ENCODE data around the gene TEX35. TPM values are rescaled to one million over a fixed set of nuclear protein-coding genes. Genes with fewer than 3 reads are reported as not detected.

The TEX35 gene
- total RNA-seq, 1 experiment from 2014 or later: not detected

DNA sequence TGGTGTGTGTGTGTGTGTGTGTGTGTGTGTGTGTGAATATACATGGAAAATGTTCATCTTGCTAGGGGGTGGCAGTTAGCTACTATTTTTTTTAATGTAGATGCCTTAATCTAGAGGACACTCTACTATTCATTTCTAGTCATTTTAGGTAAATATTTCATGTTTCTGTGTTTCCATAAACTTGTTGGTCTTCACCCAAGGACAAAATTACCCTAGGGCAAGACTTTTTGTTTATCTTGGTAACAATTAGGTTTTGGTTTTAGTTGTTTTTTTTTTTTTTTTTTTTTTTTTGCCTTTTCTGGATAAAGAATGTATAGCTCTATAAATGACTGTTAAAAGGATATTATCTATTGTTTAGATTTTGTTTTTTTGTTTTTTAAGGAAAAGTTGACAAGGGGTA is 48.3 kb upstream of the TEX35 start:
- DNase-seq (no peak), ATAC-seq (no peak)
- Histone ChIP-seq H4K20me1 (ENCODE audit: low read length) (no peaks in the 10 kb centered on the region), H3K9me3 (ENCODE audit: low read length) (no peaks in the 10 kb centered on the region), H3K4me3 (ENCODE audit: low read length) (no peak overlapping the region), H3K36me3 (ENCODE audit: low read depth, low read length) (no peaks in the 10 kb centered on the region; the same call in 1 of the 2 replicates), H3K27ac (ENCODE audit: low read length) (no peak overlapping the region), H3K9ac (ENCODE audit: low read length) (no peak overlapping the region), H3K27me3 (ENCODE audit: low read length) (no peaks in the 10 kb centered on the region), H3K4me1 (ENCODE audit: insufficient read depth, low read length) (peaks cover 4% of the 10 kb centered on the region), H3F3A (ENCODE audit: low read length, unreplicated experiment) (no peaks in the 10 kb centered on the region), H3K4me2 (ENCODE audit: low read length) (no peak overlapping the region), H3K9me2 (replicated peaks; ENCODE audit: low read length) (no peaks in the 10 kb centered on the region), H3K79me2 (ENCODE audit: low read length) (no peaks in the 10 kb centered on the region), H2AFZ (ENCODE audit: low read length) (no peak overlapping the region)
- TF ChIP-seq EZH2phosphoT487 (IDR thresholded peaks at IDR 0.05; ENCODE audit: borderline replicate concordance, low read length): no peak
- no TSS peak for BruUV-seq (replicated peaks)
- ChIA-PET POLR2A (ENCODE audit: unreplicated experiment) (no interaction called here), CTCF (interaction anchor here (0.6 kb wide), 1 partner anchor 296 kb away, joined by 3 read pairs; no protein-coding TSS in a partner anchor)
- intact Hi-C loops (cut with micrococcal nuclease): loop anchor here (5.0 kb wide), 1 partner anchor 47 kb away; no protein-coding TSS in a partner anchor

- H3K79me2 ChIP-seq (ENCODE audit: low read length): no peaks in the 10 kb centered on the region
- H2AFZ ChIP-seq (ENCODE audit: low read length): no peak overlapping the region
- no peaks in the 10 kb centered on the region for H4K20me1 ChIP-seq (ENCODE audit: low read length)
- no peak overlapping the region for H3K27ac ChIP-seq (ENCODE audit: low read length)
- no peak overlapping the region for H3K9ac ChIP-seq (ENCODE audit: low read length)
- H3K4me1 ChIP-seq (ENCODE audit: insufficient read depth, low read length): peaks cover 4% of the 10 kb centered on the region
- TF ChIP-seq, protein P1, sequence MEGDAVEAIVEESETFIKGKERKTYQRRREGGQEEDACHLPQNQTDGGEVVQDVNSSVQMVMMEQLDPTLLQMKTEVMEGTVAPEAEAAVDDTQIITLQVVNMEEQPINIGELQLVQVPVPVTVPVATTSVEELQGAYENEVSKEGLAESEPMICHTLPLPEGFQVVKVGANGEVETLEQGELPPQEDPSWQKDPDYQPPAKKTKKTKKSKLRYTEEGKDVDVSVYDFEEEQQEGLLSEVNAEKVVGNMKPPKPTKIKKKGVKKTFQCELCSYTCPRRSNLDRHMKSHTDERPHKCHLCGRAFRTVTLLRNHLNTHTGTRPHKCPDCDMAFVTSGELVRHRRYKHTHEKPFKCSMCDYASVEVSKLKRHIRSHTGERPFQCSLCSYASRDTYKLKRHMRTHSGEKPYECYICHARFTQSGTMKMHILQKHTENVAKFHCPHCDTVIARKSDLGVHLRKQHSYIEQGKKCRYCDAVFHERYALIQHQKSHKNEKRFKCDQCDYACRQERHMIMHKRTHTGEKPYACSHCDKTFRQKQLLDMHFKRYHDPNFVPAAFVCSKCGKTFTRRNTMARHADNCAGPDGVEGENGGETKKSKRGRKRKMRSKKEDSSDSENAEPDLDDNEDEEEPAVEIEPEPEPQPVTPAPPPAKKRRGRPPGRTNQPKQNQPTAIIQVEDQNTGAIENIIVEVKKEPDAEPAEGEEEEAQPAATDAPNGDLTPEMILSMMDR (conservative IDR thresholded peaks at IDR 0.05; ENCODE audit: low read depth, low read length): no peak
- no peak for TF ChIP-seq EZH2 (IDR thresholded peaks at IDR 0.05; ENCODE audit: low read length, unreplicated experiment)
- TF ChIP-seq EZH2phosphoT487 (IDR thresholded peaks at IDR 0.05; ENCODE audit: borderline replicate concordance, low read length): no peak
- DNase-seq (peak; percentile 36), ATAC-seq (peak; percentile 79)
- no peaks in the 10 kb centered on the region; the same call in 1 of the 2 replicates for H3K36me3 ChIP-seq (ENCODE audit: low read depth, low read length)
- ChIA-PET CTCF (no interaction called here), POLR2A (ENCODE audit: unreplicated experiment) (no interaction called here)
- H3K9me3 ChIP-seq (ENCODE audit: low read length): no peaks in the 10 kb centered on the region
- BruUV-seq (replicated peaks): no TSS peak
- H3K27me3 ChIP-seq (ENCODE audit: low read length): no peaks in the 10 kb centered on the region
- no peaks in the 10 kb centered on the region for H3F3A ChIP-seq (ENCODE audit: low read length, unreplicated experiment)
- no peaks in the 10 kb centered on the region for H3K9me2 ChIP-seq (replicated peaks; ENCODE audit: low read length)
- H3K4me2 ChIP-seq (ENCODE audit: low read length): no peak overlapping the region
- no peak overlapping the region for H3K4me3 ChIP-seq (ENCODE audit: low read length)
- intact Hi-C loops (cut with micrococcal nuclease): loop anchor here (5.0 kb wide), 1 partner anchor 153 kb away; no protein-coding TSS in a partner anchor
Observed at GRCh38 chr1:178465011-178465410, 47.9 kb upstream of the TEX35 start.

DNA sequence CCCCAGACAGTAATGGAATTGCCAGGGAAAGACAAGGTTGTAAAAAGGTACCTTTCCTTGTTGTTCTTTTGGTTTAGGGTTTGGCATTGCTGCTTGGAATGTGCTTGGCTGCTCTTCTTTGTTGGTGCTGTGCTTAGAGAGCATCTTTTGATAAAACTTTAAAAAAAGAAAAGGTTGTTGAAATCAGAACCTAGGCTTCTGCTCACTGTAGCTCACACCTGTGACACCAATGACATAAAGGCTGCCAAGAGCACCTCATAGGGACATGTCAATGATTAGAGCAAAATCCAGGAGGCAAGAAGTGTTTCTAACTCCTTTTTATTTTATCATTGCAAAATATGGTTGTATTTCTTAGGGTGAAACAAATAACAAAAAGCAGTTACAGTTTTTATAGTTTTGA is 45.1 kb upstream of the TEX35 start:
- H3K4me2 ChIP-seq (ENCODE audit: low read length): no peak overlapping the region
- ChIA-PET CTCF (no interaction called here), POLR2A (ENCODE audit: unreplicated experiment) (no interaction called here)
- no peaks in the 10 kb centered on the region for H3F3A ChIP-seq (ENCODE audit: low read length, unreplicated experiment)
- H3K79me2 ChIP-seq (ENCODE audit: low read length): no peaks in the 10 kb centered on the region
- H3K4me3 ChIP-seq (ENCODE audit: low read length): no peak overlapping the region
- H2AFZ ChIP-seq (ENCODE audit: low read length): no peak overlapping the region
- no peaks in the 10 kb centered on the region for H3K9me2 ChIP-seq (replicated peaks; ENCODE audit: low read length)
- TF ChIP-seq, protein P1 (conservative IDR thresholded peaks at IDR 0.05; ENCODE audit: low read depth, low read length): no peak
- TF ChIP-seq EZH2 (IDR thresholded peaks at IDR 0.05; ENCODE audit: low read length, unreplicated experiment) (no peak), EZH2phosphoT487 (IDR thresholded peaks at IDR 0.05; ENCODE audit: borderline replicate concordance, low read length) (no peak)
- H3K36me3 ChIP-seq (ENCODE audit: low read depth, low read length): no peaks in the 10 kb centered on the region; the same call in 1 of the 2 replicates
- ATAC-seq (no peak), DNase-seq (no peak)
- no TSS peak for BruUV-seq (replicated peaks)
- intact Hi-C loops (cut with micrococcal nuclease): loop anchor here (5.0 kb wide), 1 partner anchor 156 kb away; no protein-coding TSS in a partner anchor
- no peaks in the 10 kb centered on the region for H3K9me3 ChIP-seq (ENCODE audit: low read length)
- H3K9ac ChIP-seq (ENCODE audit: low read length): no peak overlapping the region
- H3K27ac ChIP-seq (ENCODE audit: low read length): no peak overlapping the region
- peaks cover 4% of the 10 kb centered on the region for H3K4me1 ChIP-seq (ENCODE audit: insufficient read depth, low read length)
- H3K27me3 ChIP-seq (ENCODE audit: low read length): no peaks in the 10 kb centered on the region
- no peaks in the 10 kb centered on the region for H4K20me1 ChIP-seq (ENCODE audit: low read length)

Data from PC-3 (cell line).